Left colon (tissue), 2 donors: ENCODE measurements around the gene HLA-DPA1. TPM values are rescaled to one million over a fixed set of nuclear protein-coding genes. Genes with fewer than 3 reads are reported as not detected.

Experiments
- ATAC-seq: fragments of 200-7000 bp; cut with Tn5 transposase; one replicate; pipeline ENCODE4 v1.9.1; 2020; ENCODE audit warnings: mild to moderate bottlenecking, moderate library complexity
- DNase-seq, 2 donors: peaks; one replicate each; pipeline ENCODE4 v3.0.0-alpha.2; 2020
- intact Hi-C, 2 donors: fragments of 100-400 bp; cut with DNase I in 1 of 2; cut with micrococcal nuclease in 1 of 2; formaldehyde crosslinking; loops; one replicate each; pipeline versions ENCODE4 v1.11.2 to v1.14.0; 2022; cut with DNase I, micrococcal nuclease
- total RNA-seq, 2 donors: library from RNA; stranded (reverse); fragmentation: NEBNext Ultra II Directional; extraction: Animal tissue kit (Norgen Biotek cat#: 25700); gene quantifications; one replicate each; pipeline ENCODE4 v1.2.1, GENCODE V29; 2021
- donor health status: DM: no; HTN: no; CAD: no.
- donor health status: DM: yes; HTN: yes; CAD: no.

The HLA-DPA1 gene
- total RNA-seq, 2 donors from 2014 or later = 14.8 to 103 TPM

DNA sequence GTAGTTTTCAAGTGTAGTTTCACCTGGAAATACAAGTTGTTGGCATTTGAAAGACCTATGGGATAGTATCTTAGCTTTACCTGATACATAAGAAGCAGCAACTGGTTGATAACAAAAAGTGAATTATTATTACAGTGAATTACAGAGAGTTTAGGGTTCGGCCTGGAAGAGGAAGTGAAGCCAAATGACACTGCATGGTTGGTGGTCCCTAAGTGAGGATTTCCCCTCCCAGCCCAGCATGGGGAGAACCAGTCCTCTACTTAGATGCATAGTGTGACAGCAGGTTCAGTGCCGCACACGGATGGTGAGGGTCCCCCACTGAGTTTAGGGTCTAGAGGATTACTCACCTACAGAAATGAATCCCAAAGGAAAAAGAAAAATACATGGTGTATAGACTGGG, 20.4 kb upstream of the HLA-DPA1 start:
- no peak for ATAC-seq
- intact Hi-C loops = no loop called here
- no peak for DNase-seq

GRCh38 chr6:33092385-33092784, 18.9 kb upstream of the HLA-DPA1 start:
- ATAC-seq (no peak), DNase-seq (no peak)
- intact Hi-C loops = no loop called here

GRCh38 chr6:33091957-33092356, 18.5 kb upstream of the HLA-DPA1 start:
- ATAC-seq = peak; percentile 44
- intact Hi-C loops = no loop called here
- DNase-seq = peak in 1 of 2 donors; percentile 62

DNA sequence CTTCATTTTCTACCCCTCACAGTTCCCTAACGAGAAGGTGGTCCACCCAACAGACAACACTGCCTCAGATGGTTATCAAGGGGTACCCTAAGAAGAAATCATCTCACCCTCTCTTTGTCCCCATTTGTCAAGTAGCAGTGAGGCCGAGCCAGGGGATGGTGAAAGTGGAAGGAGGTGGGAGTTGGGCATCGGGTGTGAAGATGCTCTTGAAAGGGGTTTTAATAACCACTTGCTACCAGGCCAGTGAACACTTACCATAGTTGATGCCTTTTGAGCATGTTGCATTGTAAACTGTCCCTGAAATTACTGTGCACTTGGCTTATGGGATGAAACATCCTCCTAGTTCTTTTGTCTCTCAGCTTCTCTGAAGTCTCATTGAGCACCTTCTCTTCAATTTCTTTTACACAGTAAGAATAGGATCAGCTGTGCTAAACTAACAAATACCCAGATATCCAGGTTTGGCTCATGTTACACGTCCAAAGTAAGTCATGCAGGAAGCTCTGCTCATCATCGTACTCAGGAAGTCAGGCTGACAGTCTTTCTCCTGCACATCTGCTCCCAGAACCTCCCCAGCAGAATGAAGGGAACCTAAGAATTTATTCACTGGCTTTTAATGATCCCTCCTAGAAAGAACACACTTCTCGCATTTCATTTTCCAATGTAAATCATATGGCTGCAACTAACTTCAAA, 15.6 kb upstream of the HLA-DPA1 start:
- no peak for DNase-seq
- intact Hi-C loops = loop anchor here in 1 of 2 donors (10.0 kb wide), 1 partner anchor 74 kb away; no protein-coding TSS in a partner anchor
- no peak for ATAC-seq

GRCh38 chr6:33088258-33088930, 14.9 kb upstream of the HLA-DPA1 start:
- DNase-seq = no peak
- intact Hi-C loops = loop anchor here in 1 of 2 donors (10.0 kb wide), 1 partner anchor 74 kb away; no protein-coding TSS in a partner anchor
- ATAC-seq = no peak

DNA sequence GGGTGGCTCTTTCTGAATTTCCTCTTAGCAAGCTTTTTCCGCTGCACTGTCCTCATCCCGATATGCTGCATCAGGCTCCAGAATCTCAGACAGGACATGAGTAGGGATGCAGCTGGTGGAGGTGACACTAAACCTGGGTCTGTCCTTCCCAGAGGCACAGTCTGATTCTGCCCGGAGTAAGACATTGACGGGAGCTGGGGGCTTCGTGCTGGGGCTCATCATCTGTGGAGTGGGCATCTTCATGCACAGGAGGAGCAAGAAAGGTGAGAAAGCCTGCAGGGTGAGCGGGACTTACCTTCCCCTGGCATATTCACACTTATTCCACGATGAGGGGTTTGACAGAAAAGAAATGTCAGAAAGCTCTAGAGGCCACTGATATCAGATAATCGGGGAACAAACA, 12.2 kb upstream of the HLA-DPA1 start:
- no peak for DNase-seq
- intact Hi-C loops = loop anchor here in 1 of 2 donors (10.0 kb wide), 1 partner anchor 71 kb away; no protein-coding TSS in a partner anchor
- ATAC-seq = no peak

- ATAC-seq (no peak), DNase-seq (peak in 1 of 2 donors; percentile 51)
- intact Hi-C loops = loop anchor here in 1 of 2 donors (10.0 kb wide), 1 partner anchor 68 kb away; no protein-coding TSS in a partner anchor
Measured at GRCh38 chr6:33082702-33083101, 9.3 kb upstream of the HLA-DPA1 start.

DNA sequence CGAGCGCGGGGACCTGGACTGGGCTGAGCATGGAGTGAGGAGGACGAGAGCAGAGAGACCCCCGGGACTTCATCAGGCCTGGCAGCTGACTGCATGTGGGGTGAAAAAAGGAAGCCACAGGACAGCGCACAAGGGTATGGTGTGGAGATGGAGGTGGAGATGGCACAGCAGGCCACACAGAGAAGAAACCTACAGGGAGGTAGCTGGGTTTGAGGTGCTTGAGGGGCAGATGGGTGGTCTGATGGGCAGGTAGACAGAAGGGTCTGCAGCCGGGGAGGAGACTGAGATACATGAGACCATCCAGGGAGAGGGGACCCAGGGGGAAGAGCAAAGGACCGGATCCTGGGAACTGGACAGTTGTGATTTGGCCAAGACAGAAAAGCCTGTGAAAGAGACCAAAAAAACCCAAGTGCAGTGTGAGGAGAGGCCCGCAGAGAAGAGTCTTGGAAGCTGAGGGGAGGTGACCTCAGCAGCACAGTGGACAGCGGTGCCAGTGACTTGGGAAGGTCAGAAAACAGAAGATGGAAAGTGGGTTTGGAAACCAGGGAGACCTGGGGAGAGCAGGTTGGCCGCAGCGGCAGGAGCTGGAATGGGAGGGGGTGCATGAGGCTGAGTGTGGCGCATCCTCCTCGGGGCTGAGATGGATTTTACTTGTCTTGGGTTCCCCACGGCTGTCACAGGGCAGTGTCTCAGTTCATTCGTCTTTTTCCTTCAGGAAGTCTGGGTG, 7.8 kb upstream of the HLA-DPA1 start:
- DNase-seq (no peak), ATAC-seq (no peak)
- intact Hi-C loops = loop anchor here in 1 of 2 donors (10.0 kb wide), 1 partner anchor 66 kb away; no protein-coding TSS in a partner anchor

DNA sequence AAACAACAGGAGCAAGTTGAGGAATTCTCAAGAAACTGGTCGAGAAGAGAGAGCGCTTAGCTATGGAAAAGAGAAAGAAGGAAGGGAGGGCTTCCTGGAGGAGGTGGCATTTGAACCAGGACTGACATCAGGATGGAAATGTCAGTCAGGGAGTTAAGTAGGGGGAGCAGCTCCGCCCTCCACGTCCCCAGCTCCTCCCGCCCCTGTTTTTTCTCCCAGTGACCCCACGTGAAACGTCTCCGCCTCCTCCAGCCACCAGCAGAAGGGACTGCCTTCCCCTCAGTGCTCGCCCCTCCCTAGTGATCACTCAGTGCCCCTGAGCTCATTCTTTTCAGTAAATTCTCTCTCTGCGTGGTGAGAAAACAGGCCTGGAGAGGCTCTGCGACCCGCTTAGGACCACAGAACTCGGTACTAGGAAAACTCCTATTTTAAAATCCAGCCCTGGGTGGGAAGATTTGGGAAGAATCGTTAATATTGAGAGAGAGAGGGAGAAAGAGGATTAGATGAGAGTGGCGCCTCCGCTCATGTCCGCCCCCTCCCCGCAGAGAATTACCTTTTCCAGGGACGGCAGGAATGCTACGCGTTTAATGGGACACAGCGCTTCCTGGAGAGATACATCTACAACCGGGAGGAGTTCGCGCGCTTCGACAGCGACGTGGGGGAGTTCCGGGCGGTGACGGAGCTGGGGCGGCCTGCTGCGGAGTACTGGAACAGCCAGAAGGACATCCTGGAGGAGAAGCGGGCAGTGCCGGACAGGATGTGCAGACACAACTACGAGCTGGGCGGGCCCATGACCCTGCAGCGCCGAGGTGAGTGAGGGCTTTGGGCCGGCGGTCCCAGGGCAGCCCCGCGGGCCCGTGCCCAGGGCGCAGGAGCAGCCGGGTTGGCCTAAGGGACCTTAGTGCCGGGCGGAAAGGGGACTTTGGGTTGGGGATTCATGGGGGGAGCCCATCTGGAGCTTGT, 7.0 kb upstream of the HLA-DPA1 start:
- peak; percentile 38 to 53 for DNase-seq
- peak; percentile 45 for ATAC-seq
- intact Hi-C loops = loop anchor here in 1 of 2 donors (10.0 kb wide), 1 partner anchor 66 kb away; no protein-coding TSS in a partner anchor

DNA sequence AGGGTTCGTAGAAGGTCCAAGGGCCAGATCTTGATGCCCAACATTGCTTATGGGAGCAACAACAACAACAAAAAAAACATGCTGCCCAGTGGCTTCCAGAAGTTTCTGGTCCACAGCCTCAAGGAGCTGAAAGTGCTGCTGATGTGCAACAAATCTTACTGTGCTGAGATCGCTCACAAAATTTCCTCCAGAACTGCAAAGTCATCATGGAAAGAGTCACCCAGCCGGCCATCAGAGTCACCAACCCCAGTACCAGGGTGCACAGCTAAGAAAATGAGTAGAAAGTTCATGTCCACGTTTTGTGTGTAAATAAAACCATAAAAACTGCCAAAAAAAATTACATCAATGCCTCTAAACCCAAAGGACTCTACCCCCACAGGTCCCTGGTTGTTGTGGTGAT, 6.1 kb upstream of the HLA-DPA1 start:
- intact Hi-C loops = no loop called here
- ATAC-seq = no peak
- DNase-seq = no peak

DNA sequence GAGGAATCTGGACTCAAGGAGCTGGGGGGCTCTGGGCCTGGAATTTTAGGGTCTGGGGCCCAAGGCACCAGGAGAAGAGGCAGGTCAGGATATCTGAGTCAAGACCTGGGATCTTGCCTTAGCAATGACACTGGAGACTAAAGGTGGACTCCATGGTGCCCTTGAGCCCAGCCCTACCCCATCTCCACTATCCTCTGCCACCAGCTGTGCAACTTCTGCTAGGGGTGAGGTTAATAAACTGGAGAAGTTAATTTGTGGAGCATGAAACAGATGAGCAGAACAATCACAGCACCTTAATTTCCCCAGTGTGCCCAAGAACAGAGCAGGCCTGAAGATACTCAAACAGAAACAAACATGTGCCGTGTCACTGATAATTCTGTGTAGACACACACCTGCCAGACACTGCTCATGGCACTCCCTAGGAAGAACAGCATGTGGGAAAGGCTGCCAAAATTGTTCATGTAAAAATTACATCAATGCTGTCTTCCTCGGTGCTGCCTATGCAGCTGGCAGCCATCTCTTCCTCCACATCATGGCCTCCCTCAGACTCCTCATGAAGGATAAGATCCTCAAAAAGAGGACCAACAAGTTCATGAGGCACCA, 5.6 kb upstream of the HLA-DPA1 start:
- ATAC-seq = no peak
- intact Hi-C loops = no loop called here
- no peak for DNase-seq

GRCh38 chr6:33078442-33078841, 5.0 kb upstream of the HLA-DPA1 start:
- no peak for ATAC-seq
- no peak for DNase-seq
- intact Hi-C loops = no loop called here

DNA sequence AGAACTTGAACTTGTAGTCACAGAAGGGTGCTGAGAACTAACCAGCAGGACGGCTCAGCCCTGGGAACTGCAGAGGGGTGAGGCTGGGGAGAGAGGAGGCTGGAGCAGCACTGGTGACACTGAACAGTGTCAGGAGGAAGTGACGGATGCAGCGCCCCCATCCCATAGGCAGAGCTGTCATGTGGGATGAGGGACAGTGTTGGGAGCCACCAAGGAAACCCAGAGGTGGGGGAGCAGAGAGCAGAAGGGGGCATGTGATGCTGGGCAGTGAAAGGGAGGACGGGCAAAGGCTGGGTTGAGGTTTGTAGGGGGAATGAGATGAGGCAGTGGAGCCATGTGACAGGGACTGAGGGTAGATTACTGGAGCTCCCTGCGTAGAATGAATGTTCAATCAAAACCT, 4.5 kb upstream of the HLA-DPA1 start:
- DNase-seq (no peak), ATAC-seq (no peak)
- intact Hi-C loops = no loop called here

GRCh38 chr6:33076406-33076934, 3.0 kb upstream of the HLA-DPA1 start:
- ATAC-seq = no peak
- no peak for DNase-seq
- intact Hi-C loops = no loop called here

- DNase-seq (no peak), ATAC-seq (peak; percentile 85)
- intact Hi-C loops = no loop called here
Measured at GRCh38 chr6:33075568-33076405, 2.3 kb upstream of the HLA-DPA1 start, which contains the start of gene HLA-DPB1. HLA-DPB1 (plus strand) TSS chr6:33075990; CDS start chr6:33076042, 52 bp downstream.

DNA sequence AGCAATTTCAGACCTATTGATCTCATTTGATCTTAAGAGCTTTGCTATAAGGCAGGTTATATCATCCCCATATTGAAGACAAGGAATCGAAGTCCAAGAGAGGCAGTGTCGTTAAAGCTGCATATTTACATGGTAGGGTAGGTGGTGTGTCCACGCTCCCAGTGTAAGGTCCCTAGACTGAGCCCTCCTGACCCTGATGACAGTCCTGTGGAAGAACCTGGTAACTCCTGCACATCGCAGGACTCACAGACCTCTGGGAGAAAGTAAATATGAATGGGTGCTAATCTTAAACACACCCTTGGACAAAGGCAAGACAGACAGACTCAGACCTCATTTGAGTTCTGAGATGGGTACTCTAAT, 1.7 kb upstream of the HLA-DPA1 start:
- intact Hi-C loops = no loop called here
- no peak for ATAC-seq

More for the DNA sequence above, 1.7 kb upstream of the HLA-DPA1 start:
- no peak for DNase-seq
